Fibroblast of skin of back (primary cell): ENCODE data around the gene INTS12. TPM values are rescaled to one million over a fixed set of nuclear protein-coding genes. Genes with fewer than 3 reads are reported as not detected.
"Not testable (repeated sequence)": the region's sequence is repeated elsewhere in the genome, so short reads cannot be mapped to it uniquely, and the experiment has no call there.

Experiments used
- DNase-seq: peaks from one replicate; pipeline ENCODE4 v3.0.0-alpha.2; 2013
- polyA plus RNA-seq, 2 experiments: library from polyadenylated mRNA; unstranded; fragments of 120-200 nt; gene quantifications; one replicate each; pipeline ENCODE4 v1.2.1, GENCODE V29; 2013; ENCODE audit not compliant: insufficient read length in 2 of 2

The INTS12 gene, protein sequence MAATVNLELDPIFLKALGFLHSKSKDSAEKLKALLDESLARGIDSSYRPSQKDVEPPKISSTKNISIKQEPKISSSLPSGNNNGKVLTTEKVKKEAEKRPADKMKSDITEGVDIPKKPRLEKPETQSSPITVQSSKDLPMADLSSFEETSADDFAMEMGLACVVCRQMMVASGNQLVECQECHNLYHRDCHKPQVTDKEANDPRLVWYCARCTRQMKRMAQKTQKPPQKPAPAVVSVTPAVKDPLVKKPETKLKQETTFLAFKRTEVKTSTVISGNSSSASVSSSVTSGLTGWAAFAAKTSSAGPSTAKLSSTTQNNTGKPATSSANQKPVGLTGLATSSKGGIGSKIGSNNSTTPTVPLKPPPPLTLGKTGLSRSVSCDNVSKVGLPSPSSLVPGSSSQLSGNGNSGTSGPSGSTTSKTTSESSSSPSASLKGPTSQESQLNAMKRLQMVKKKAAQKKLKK
- polyA plus RNA-seq (2013, experiment 1 of 2; ENCODE audit: insufficient read length): 23.0 TPM
- polyA plus RNA-seq (2013, experiment 2 of 2; ENCODE audit: insufficient read length): 19.5 TPM

DNA sequence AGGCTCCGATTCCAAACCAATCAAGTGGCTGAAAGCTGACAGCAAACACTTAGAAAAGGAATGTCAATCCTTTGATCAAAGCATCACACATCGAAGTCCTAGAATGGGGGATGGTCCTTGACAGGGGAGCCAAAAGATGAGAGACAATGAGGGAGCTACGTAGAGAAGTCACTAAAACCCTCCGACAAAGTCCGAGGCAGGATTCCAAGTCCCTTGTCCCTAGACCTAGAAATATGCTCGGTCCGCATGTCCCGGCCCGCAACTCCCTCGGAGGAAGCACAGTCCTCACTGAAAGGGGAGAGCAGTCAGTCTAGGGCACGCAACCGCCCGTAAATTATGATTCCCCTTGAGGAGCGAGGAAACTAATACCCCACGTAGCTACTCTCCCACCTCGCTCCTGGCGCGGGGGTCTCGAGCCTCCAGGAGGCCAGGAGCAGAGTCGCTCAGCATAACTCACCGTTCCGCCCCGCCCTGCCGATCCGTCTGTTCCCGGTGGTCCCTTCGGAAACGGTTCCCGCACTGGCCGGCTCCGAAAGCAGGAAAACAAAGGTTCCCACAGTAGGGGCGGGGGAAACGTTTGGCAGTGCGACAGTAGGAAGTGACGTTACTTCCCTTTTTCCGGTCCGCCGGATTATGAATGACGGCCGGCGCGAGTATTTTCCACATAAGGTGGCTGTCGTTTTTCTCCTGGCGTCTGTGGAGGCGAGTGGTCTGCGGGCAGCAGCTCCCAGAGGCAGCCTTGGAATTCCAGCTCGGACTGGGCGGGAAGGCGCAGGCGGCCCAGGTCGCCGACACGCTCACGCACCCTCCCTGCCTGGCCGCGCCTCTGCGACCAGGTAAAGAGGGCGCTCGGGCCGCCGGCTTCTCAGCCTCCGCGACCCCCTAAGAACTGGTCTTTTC lies at the start of gene INTS12, which contains the start of gene GSTCD:
TSS of gene INTS12 (minus strand) at position 509 of the 900 bp plus-strand sequence. CDS start 8,684 bp downstream, outside the sequence.
TSS of gene GSTCD (plus strand) at position 604 of the 900 bp plus-strand sequence. CDS start 8,830 bp downstream, outside the sequence.
- peak; percentile 92 for DNase-seq

GRCh38 chr4:105755375-105755774 lies 46.9 kb upstream of the INTS12 start:
- DNase-seq: no peak

- DNase-seq: no peak
These were observed 44.9 kb upstream of the INTS12 start for GRCh38 chr4:105753361-105753760.

DNA sequence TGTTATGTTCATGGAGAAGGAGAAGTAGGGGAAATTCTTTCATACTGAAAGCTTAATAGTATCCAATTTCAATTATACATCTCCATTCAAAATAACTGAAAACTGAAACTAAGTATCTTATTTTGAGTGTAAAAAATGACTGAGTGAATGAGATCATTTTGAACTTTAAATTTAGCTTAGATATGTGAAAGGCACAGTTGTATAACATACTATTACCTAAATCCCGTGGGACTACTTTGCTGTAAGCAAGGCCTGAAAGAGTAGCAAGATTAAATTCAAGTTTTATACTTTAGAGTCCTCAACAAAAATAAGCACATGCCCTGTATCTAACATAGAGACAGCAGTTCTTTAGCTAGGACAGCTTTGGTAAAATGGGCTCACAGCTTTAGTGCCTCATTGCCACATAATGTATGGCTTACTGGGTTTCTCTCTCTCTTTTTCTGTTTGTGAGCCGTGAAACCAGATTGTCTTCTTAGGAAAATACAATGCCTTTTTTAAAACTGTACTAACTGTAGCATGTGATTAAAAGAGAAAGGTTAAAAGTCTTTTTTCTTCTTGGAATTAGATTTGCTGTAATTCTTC lies 43.3 kb upstream of the INTS12 start:
- no peak for DNase-seq

DNA sequence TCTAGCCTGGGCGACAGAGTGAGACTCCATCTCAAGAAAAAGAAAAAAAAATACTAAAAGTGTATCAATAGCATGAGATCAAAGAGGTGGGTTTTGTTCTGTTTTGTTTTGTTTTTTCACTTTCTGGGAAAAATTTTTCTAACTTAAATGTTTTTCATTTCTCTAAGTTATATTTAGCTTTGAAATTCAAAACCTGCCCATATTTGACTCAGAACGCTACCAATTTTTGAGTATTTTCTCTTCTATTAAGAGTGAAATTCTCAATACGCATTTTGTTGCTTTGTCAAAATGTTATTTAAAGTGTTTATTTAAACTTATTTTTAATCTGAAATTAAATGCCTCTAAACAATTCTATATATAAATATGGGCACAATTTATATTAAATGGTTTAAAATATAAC lies 39.7 kb upstream of the INTS12 start:
- DNase-seq: no peak

- DNase-seq: peak; percentile 67
These were observed 33.1 kb upstream of the INTS12 start for GRCh38 chr4:105741548-105741947.

GRCh38 chr4:105735217-105735616 lies 26.7 kb upstream of the INTS12 start:
- not testable (repeated sequence) for DNase-seq

DNA sequence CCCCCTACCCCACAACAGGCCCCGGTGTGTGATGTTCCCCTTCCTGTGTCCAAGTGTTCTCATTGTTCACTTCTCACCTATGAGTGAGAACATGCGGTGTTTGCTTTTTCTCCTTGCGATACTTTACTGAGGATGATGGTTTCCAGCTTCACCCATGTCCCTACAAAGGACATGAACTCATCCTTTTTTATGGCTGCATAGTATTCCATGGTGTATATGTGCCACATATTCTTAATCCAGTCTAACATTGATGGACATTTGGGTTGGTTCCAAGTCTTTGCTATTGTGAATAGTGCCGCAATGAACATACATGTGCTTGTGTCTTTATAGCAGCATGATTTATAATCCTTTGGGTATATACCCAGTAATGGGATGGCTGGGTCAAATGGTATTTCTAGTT lies 21.4 kb upstream of the INTS12 start:
- not testable (repeated sequence) for DNase-seq

GRCh38 chr4:105725623-105726022 lies 17.1 kb upstream of the INTS12 start:
- no peak for DNase-seq

GRCh38 chr4:105719204-105719603 lies 10.7 kb upstream of the INTS12 start:
- DNase-seq: no peak

DNA sequence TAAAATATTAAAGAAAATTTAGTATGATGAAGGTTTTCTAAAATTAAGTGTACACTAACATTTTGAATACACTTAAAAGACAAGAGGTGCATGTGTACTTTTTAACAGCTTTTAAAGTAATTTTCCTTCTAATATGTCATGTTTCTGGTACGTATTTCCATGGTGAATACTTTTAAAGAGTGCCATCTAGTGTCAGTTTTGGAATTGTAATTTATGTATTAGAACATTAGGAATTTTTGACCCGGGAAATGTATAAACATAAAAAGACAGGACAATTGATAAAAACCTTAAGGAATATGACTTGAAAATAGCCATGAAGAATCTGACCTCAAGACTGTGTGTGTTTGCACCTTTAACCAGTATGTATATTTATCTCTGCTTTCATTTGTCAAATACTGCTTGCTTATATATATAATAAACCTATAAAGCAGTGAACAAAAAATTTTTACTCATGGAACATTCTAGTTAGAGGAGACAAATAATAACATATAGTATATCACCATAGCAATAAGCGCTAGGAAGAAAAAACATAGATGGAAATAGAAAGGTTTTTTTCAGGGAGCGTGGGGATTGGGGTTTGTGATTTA lies 7.3 kb upstream of the INTS12 start:
- peak; percentile 46 for DNase-seq

DNA sequence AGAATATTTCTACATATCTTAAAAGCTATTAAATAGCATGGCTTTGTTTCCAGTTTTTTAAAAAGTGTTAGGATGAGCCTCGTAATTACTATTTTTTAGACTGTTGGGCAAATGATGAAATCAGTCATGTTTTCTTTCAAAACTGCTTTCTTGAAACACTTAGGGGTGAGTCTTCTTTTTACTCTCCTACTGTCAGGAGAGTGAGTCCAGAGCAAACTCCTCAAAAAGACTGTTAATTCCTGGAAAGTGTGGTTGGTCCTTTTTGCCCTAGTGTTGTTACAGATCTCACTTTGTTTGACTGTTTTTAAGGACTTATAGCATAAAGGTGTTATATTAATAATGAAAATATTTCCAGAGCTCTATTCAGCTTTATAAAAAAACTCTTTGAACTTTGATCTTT lies 6.4 kb upstream of the INTS12 start:
- no peak for DNase-seq

DNA sequence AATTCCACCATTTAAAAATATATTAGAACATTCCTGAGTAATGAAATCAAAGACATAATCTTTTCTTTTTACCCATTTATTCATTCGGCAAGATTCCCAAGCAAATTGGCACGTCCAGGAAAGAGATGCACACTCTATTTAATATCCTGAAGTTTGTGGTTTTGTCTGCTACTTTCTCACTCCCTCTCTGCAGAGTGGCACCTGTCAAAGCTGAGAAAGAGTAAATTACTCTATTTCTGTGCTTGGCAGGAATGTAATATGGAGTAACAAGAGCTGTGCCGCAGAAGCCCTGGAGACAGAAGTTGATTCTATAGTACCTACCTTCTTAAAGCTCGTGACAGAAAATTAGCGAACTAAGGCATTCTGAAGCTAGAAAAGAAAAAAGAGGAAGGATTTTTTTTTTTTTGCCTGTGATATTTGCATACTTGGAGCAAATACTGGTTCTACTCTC lies 5.6 kb upstream of the INTS12 start:
- peak; percentile 41 for DNase-seq

DNA sequence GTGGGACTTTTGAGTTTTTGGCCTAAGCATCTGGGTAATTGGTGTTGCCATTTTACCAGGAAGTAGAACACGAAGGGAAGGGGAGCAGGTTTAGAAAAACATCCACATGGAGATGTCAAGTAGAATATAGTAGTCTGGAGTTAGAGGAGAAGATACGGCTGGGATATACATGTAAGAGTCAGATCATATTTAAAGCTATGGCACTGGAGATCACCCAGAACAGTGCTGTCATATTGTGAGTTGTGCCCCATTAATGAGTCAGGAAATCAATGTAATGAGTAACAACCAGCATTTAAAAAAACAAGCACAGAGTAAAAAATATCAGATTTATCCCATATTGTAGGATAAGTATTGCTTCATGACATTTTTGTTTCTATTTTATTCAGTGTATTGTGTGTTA lies 4.3 kb upstream of the INTS12 start:
- no peak for DNase-seq

GRCh38 chr4:105710678-105711077 lies 2.2 kb upstream of the INTS12 start:
- no peak for DNase-seq

- no peak for DNase-seq
These were observed 1.6 kb upstream of the INTS12 start for GRCh38 chr4:105710012-105710600.

GRCh38 chr4:105709081-105709450 lies 577 bp upstream of the INTS12 start:
- DNase-seq: peak; percentile 21

DNA sequence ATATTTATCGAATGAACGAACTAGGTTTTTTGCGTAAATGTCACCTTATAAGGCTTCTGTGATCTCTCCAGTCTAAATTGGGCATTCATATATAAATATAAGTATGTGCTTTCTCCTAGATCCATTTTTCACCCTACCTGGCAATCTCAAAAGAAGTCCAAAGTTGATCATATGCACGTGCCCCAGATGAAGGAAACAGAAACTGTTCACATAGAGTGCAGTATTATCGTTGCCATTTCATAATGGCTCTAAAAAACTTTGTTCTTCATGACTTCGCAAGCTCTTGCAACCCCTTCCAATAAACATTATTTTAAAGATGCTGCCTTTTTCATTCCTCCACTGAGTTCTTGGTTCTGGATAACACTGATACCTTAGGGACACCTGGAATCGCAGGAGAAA lies 708 bp downstream of the INTS12 start:
- no peak for DNase-seq

DNA sequence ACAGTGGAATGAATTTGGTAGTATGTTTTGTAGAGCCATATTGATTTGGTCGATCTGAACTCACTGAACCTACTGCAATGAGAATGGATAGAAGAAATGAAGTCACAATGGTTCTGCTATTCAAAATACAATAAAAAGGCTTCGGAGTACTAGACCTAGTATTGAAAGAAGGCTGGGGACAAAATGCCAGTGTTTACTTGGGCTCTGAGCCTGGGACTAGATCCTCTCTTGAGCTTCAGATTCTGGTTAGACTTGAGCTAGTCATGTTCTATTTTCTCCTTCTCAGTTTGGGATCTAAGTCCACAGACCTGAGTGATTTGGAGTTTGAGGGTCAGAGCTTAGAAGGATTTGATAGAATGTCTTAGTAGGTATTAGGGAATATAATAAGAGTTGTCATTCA lies 9.9 kb downstream of the INTS12 start:
- no peak for DNase-seq

DNA sequence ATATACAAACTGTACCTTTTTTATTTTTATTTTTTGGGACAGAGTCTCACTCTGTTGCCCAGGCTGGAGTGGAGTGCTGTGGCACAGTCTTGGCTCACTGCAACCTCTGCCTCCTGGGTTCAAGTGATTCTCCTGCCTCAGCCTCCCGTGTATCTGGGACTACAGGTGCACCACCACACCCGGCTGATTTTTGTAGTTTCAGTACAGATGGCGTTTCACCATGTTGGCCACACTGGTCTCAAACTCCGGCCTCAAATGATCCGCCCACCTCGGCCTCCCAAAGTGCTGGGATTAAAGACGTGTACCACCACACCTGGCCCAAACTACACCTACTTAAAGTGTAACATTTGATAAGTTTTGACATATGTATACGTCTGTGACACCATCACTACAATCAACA lies 12.7 kb downstream of the INTS12 start:
- not testable (repeated sequence) for DNase-seq

DNA sequence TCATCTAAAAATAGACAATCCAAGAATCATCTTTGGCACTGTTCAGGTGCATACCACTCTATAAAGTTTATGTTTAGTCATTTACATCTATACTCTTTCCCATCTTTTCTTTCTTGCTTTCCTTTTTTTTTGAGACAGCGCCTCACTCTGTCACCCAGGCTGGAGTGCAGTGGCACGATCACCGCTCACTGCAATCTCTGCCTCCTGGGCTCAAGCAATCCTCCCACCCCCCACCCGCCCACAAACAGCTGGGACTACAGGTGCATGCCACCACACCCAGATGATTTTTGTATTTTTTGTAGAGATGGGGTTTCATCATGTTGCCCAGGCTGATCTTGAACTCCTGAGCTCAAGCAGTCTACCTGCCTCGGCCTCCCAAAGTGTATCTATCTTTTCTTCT lies 13.7 kb downstream of the INTS12 start:
- not testable (repeated sequence) for DNase-seq

DNA sequence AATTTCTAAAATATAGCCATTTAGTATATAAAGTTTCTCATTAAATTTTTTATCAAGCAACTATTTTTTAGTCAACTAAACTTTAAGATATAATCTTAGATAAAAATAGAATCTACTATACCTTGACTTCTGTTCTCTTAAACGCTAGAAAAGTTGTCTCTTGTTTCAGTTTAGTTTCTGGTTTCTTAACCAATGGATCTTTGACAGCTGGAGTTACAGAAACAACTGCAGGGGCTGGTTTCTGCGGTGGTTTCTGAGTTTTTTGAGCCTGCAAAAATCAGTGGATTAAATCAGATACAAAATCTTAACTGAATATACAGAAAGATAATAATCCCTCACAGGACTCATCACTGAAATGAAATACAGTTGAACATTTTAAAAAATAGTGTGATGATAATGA lies 21.9 kb downstream of the INTS12 start:
- no peak for DNase-seq
